Stomach (tissue), 9 donors: ENCODE measurements around the gene HPGDS. TPM values are rescaled to one million over a fixed set of nuclear protein-coding genes. Genes with fewer than 3 reads are reported as not detected.
"Not testable (repeated sequence)": the region's sequence is repeated elsewhere in the genome, so short reads cannot be mapped to it uniquely, and the experiment has no call there.

Experiments
- DNase-seq, 2 donors: peaks; one replicate each; pipeline versions ENCODE4 v3.0.0 to v3.0.0-alpha.2; 2013 to 2019
- H3K27ac ChIP-seq, 5 donors: fragments of 200-600 bp in 4 of 5; sonication (generic) in 4 of 5; one replicate each; pipeline ENCODE4 v1.5.1; 2013 to 2019; ENCODE audit warnings: mild to moderate bottlenecking in 1 of 5, moderate library complexity in 1 of 5
- H3K27me3 ChIP-seq, 3 donors: fragments of 200-600 bp; sonication (generic); one replicate each; pipeline ENCODE4 v1.5.1; 2017 to 2019; ENCODE audit warnings: mixed run types in 1 of 3
- H3K36me3 ChIP-seq, 4 donors: fragments of 200-600 bp; sonication (generic); 1 replicate in 3 of 4; 2 replicates in 1 of 4; pipeline ENCODE4 v1.5.1; 2016 to 2019
- H3K4me1 ChIP-seq, 4 donors: fragments of 200-600 bp; sonication (generic); one replicate each; pipeline ENCODE4 v1.5.1; 2016 to 2019
- H3K4me3 ChIP-seq, 4 donors: fragments of 200-600 bp; sonication (generic) in 3 of 4; one replicate each; pipeline ENCODE4 v1.5.1; 2016 to 2019; ENCODE audit warnings: mild to moderate bottlenecking in 1 of 4
- H3K9me3 ChIP-seq, 4 donors: fragments of 200-600 bp; sonication (generic); one replicate each; pipeline ENCODE4 v1.5.1; 2016 to 2019
- EP300 ChIP-seq: sonication (generic); formaldehyde crosslinking; IDR thresholded peaks from one replicate; pipeline ENCODE4 v1.6.1; 2017; ENCODE audit warnings: antibody characterized with exemption
- POLR2A ChIP-seq, 4 donors: fragments of 450-650 bp; IDR thresholded peaks; one replicate each; pipeline ENCODE4 v1.6.1; 2016; ENCODE audit warnings: antibody characterized with exemption in 4 of 4, control low read depth in 2 of 4, mild to moderate bottlenecking in 1 of 4, moderate library complexity in 1 of 4
- POLR2AphosphoS5 ChIP-seq, 3 donors: sonication (generic); formaldehyde crosslinking; IDR thresholded peaks; one replicate each; pipeline ENCODE4 v1.6.1; 2016; ENCODE audit warnings: antibody characterized with exemption in 3 of 3
- WGBS, 5 donors: extraction: QIAGEN DNeasy Blood & Tissue Kit in 3 of 5; methylation state at CpG; one replicate each; pipeline versions ENCODE4 v1.1.5 to v1.1.7; 2013 to 2018; 5-methylcytosine and 5-hydroxymethylcytosine counted together
- intact Hi-C: fragments of 100-400 bp; cut with DNase I; formaldehyde crosslinking; loops from one replicate; pipeline ENCODE4 v1.15.1; 2023; ENCODE audit warnings: low total_unique reads
- polyA plus RNA-seq, 3 donors: library from polyadenylated mRNA; stranded (reverse); fragments of 200-250 nt; gene quantifications; one replicate each; pipeline ENCODE4 v1.2.3, GENCODE V29; 2013
- total RNA-seq, 5 donors: library from RNA; depleted of rRNA; stranded (reverse); fragments of >200 nt; gene quantifications; one replicate each; pipeline versions ENCODE4 v1.1.0 to v1.2.3, GENCODE V29; 2014 to 2016
- TF ChIP-seq, protein P1 (sequence below), 7 experiments: fragments of 450-650 bp in 4 of 7; fragments of 200-600 bp in 3 of 7; sonication (generic) in 3 of 7; IDR thresholded peaks; one replicate each; pipeline ENCODE4 v1.5.1; 2016 to 2019; ENCODE audit warnings: antibody characterized with exemption in 7 of 7, control low read depth in 2 of 7, mild to moderate bottlenecking in 1 of 7
- donor health status: healthy with polysubstance abuse.
- donor health status: Bipolar disorder and iron deficiency.
- donor health status: healthy.

The HPGDS gene
- total and polyA plus RNA-seq, 8 donors = 0.30 to 26.4 (median 3.8) TPM; not detected in 2

DNA sequence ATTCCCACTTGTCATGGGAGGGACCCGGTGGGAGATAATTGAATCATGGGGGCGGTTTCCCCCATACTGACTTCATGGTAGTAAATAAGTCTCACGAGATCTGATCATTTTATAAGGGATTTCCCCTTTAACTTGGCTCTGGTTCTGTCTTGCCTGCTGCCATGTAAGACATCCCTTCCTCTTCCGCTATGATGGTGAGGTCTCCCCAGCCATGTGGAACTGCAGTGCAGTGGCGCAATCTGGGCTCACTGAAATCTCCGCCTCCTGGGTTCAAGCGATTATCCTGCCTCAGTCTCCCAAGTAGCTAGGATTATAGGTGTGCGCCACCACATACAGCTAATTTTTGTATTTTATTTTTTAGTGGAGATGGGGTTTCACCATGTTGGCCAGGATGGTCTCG is 2.9 kb downstream of the HPGDS start:
- 80 to 88% (median 84%) methylated on average over 9 of the region's 9 CpGs for WGBS, 5 donors
- no peak for TF ChIP-seq POLR2AphosphoS5 (IDR thresholded peaks at IDR 0.05)
- no peak for TF ChIP-seq POLR2A (IDR thresholded peaks at IDR 0.05)
- TF ChIP-seq, protein P1, sequence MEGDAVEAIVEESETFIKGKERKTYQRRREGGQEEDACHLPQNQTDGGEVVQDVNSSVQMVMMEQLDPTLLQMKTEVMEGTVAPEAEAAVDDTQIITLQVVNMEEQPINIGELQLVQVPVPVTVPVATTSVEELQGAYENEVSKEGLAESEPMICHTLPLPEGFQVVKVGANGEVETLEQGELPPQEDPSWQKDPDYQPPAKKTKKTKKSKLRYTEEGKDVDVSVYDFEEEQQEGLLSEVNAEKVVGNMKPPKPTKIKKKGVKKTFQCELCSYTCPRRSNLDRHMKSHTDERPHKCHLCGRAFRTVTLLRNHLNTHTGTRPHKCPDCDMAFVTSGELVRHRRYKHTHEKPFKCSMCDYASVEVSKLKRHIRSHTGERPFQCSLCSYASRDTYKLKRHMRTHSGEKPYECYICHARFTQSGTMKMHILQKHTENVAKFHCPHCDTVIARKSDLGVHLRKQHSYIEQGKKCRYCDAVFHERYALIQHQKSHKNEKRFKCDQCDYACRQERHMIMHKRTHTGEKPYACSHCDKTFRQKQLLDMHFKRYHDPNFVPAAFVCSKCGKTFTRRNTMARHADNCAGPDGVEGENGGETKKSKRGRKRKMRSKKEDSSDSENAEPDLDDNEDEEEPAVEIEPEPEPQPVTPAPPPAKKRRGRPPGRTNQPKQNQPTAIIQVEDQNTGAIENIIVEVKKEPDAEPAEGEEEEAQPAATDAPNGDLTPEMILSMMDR (IDR thresholded peaks at IDR 0.05) = no peak
- TF ChIP-seq EP300 = no peak
- no peak overlapping the region for H3K4me3 ChIP-seq
- H3K4me1 ChIP-seq = no peaks in the 10 kb centered on the region
- H3K27ac ChIP-seq = no peak overlapping the region
- no peaks in the 10 kb centered on the region for H3K9me3 ChIP-seq
- DNase-seq = no peak
- no peaks in the 10 kb centered on the region for H3K36me3 ChIP-seq
- intact Hi-C loops = no loop called here
- no peaks in the 10 kb centered on the region for H3K27me3 ChIP-seq

DNA sequence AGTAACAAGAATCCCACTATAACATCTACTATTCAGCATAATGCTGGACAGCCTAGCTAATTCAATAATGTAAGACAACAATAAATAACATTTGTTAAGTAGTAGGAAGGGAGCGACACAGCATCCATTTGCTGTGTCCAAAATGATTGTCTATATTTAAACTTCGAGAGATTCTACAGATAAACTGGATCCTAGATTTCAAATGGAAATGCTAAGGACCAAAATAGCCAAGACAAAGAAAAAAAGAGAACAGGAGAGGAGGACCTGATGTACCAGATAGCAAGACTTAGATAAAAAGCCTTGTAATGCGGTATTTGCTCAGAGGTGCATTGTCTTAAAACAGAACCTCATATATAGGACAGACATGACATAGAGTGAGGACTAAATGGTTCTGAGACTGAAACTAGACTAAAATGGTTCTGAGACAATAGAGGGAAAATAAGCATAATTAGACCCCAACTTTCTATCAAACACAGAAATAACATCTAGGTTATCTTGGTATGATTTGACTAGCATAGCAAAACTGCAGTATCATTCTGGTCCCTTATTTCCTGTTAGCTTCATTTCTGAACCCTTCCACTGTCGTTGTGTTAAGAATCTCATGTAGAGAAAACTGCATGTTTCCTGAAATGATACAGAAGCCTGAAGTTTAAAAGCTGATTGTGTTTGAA is 3.8 kb downstream of the HPGDS start:
- H3K27ac ChIP-seq = no peak overlapping the region
- no peaks in the 10 kb centered on the region for H3K9me3 ChIP-seq
- WGBS, 5 donors = 61 to 77% (median 71%) methylated on average over 4 of the region's 4 CpGs
- H3K27me3 ChIP-seq = no peaks in the 10 kb centered on the region
- H3K4me1 ChIP-seq = no peaks in the 10 kb centered on the region
- no peaks in the 10 kb centered on the region for H3K36me3 ChIP-seq
- no peak for DNase-seq
- no peak for TF ChIP-seq POLR2AphosphoS5 (IDR thresholded peaks at IDR 0.05)
- TF ChIP-seq, protein P1 (IDR thresholded peaks at IDR 0.05) = no peak
- intact Hi-C loops = no loop called here
- no peak overlapping the region for H3K4me3 ChIP-seq

DNA sequence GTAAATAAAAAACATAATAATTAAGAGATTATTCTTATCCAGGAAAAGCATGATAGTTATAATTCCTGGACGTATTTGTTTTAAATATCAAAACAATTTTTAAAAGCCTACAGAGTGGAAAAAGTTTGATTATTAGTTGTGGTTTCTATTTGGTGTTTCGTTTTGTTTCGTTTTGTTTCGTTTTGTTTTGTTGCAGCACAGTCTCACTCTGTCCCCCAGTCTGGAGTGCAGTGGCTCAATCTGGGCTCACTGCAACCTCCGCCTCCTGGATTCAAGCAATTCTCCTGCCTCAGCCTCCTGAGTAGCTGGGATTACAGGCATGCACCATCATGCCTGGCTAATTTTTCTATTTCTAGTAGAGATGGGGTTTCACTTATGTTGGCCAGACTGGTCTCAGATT is 5.8 kb downstream of the HPGDS start:
- H3K36me3 ChIP-seq, H3K9me3 ChIP-seq, H3K4me3 ChIP-seq, DNase-seq, H3K27ac ChIP-seq, H3K27me3 ChIP-seq, intact Hi-C loops, H3K4me1 ChIP-seq: not testable (repeated sequence)
- 62 to 77% (median 69%) methylated on average over 5 of the region's 5 CpGs for WGBS, 5 donors

DNA sequence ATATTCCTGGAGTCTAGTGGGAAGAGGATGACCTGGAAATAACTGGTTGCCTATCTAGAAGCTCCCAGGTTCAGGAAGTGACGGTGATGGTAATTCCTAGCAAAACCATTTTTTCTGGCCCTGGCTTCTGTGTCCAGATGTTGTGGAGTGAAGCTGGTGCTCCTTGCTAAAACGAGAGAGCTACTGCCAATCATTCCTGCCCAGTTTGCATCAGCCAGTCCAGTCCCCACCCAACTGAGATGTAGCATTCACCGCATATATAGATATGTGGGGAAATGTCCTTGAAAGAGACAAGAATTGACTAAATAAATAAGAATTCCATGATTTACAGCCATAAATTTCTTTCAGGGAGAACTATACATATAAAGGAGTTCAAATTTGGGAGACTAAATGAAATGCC is 6.3 kb downstream of the HPGDS start:
- 74 to 84% (median 79%) methylated on average over 3 of the region's 3 CpGs for WGBS, 5 donors
- no peaks in the 10 kb centered on the region for H3K4me1 ChIP-seq
- no peak for DNase-seq
- H3K27me3 ChIP-seq = no peaks in the 10 kb centered on the region
- no peak overlapping the region for H3K27ac ChIP-seq
- TF ChIP-seq, protein P1 (IDR thresholded peaks at IDR 0.05) = no peak
- no peak for TF ChIP-seq EP300
- TF ChIP-seq POLR2AphosphoS5 (IDR thresholded peaks at IDR 0.05) = no peak
- TF ChIP-seq POLR2A (IDR thresholded peaks at IDR 0.05) = no peak
- no peak overlapping the region for H3K4me3 ChIP-seq
- intact Hi-C loops = no loop called here
- H3K36me3 ChIP-seq = no peaks in the 10 kb centered on the region
- no peaks in the 10 kb centered on the region for H3K9me3 ChIP-seq

DNA sequence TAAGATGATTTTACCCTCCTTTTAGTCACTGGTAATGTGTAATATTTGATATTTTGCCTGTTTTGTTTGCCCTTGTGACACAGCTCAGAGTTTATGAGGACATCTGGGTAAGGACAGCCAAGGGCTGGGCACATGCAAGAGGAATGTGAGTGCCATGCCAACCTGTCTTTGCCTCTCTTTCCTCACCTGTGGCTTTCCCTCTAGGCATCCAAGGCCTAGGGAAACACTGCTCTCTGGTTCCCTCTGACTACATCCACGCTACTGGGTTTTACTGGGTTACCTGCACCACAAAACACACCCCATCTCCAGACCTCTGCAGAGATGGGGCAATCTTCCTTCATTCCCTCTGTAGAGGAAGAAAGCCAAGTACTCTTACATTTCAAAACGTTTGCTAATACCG is 7.7 kb downstream of the HPGDS start:
- TF ChIP-seq, protein P1 (IDR thresholded peaks at IDR 0.05) = no peak
- TF ChIP-seq EP300 = no peak
- TF ChIP-seq POLR2AphosphoS5 (IDR thresholded peaks at IDR 0.05) = no peak
- no peak for TF ChIP-seq POLR2A (IDR thresholded peaks at IDR 0.05)
- no peak overlapping the region for H3K4me3 ChIP-seq
- no peak for DNase-seq
- H3K4me1 ChIP-seq = no peaks in the 10 kb centered on the region
- no peak overlapping the region for H3K27ac ChIP-seq
- H3K27me3 ChIP-seq = no peaks in the 10 kb centered on the region
- 78 to 90% (median 86%) methylated on average over 3 of the region's 3 CpGs for WGBS, 5 donors
- H3K9me3 ChIP-seq = no peaks in the 10 kb centered on the region
- no peaks in the 10 kb centered on the region for H3K36me3 ChIP-seq
- intact Hi-C loops = no loop called here
